K562 (cell line): ENCODE data around the gene UGT1A10. TPM values are rescaled to one million over a fixed set of nuclear protein-coding genes. Genes with fewer than 3 reads are reported as not detected.

Experiments
- HNRNPLL ChIP-seq: fragments of 200-400 bp; formaldehyde crosslinking; IDR thresholded peaks from 2 replicates; pipeline ENCODE4 v1.6.1; 2017; ENCODE audit warnings: low read length, low read depth, mild to moderate bottlenecking; ENCODE audit not compliant: poor library complexity, severe bottlenecking
- SMAD2 ChIP-seq: fragments of 150-350 bp; IDR thresholded peaks from 2 replicates; pipeline ENCODE4 v1.6.1; 2014; ENCODE audit warnings: low read depth, mild to moderate bottlenecking, low read length
- polyA plus RNA-seq, 8 experiments: library from polyadenylated mRNA; depleted of rRNA in 4 of 8; stranded (reverse) in 5 of 8; unstranded in 3 of 8; fragments of >200 nt; fragmentation: Nextera tagmentation in 2 of 8; fragmentation: Illumina TruSeq in 1 of 8; extraction: Ambion mirVana in 2 of 8; extraction: Trizol in 1 of 8; gene quantifications; 2 replicates each; pipeline versions ENCODE4 v1.2.1 to v1.2.3, GENCODE V29; 2011 to 2014; ENCODE audit warnings: inconsistent platforms in 1 of 8, missing spikeins in 1 of 8
- total RNA-seq, 7 experiments: library from RNA; depleted of rRNA in 6 of 7; stranded (reverse); fragments of >200 nt in 6 of 7; fragmentation: Illumina TruSeq in 2 of 7; extraction: Trizol in 2 of 7; gene quantifications; 2 replicates each; pipeline versions ENCODE4 v1.2.1 to v1.2.3, GENCODE V29; 2011 to 2021; ENCODE audit warnings: low replicate concordance in 1 of 7
- TF ChIP-seq, protein P1 (sequence below), 2 experiments: fragments of 450-650 bp; IDR thresholded peaks; 2 replicates each; pipeline ENCODE4 v1.6.1; 2016; ENCODE audit warnings: mild to moderate bottlenecking in 2 of 2, borderline replicate concordance in 1 of 2, low read depth in 1 of 2, moderate library complexity in 1 of 2
- TF ChIP-seq, protein P2 (sequence below): fragments of 450-650 bp; formaldehyde crosslinking; IDR thresholded peaks from 2 replicates; pipeline ENCODE4 v1.4.0; 2020; ENCODE audit warnings: mild to moderate bottlenecking
- TF ChIP-seq, protein P3 (sequence below): conservative IDR thresholded peaks from 2 replicates; pipeline ENCODE4 v1.6.1; 2011; ENCODE audit warnings: low read depth, mild to moderate bottlenecking, low read length; ENCODE audit not compliant: control insufficient read depth

UGT1A10 gene
- total and polyA plus RNA-seq, 9 of the 15 experiments (the other 6 are each of a cell fraction or from before 2014, with no cell fraction given): not detected

DNA sequence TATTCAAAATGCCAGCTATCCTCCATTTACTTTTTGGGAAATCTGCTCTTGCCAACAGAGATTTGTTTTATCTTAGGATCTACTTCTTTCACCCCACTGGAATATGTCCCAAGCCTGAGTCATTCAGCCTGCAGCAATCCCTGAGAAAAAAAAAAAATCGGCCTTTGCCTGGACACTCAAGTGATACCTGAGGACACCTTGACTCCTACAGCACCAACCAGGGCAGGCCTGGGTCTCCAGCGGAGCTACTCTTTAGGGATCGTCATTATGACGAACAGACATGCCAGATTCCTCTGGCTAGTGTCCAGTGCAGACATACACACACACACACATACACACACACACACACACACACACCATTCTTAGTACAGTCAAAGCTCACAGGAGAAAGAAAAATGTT lies 54.2 kb downstream of the UGT1A10 start (continued):
- TF ChIP-seq, protein P1, sequence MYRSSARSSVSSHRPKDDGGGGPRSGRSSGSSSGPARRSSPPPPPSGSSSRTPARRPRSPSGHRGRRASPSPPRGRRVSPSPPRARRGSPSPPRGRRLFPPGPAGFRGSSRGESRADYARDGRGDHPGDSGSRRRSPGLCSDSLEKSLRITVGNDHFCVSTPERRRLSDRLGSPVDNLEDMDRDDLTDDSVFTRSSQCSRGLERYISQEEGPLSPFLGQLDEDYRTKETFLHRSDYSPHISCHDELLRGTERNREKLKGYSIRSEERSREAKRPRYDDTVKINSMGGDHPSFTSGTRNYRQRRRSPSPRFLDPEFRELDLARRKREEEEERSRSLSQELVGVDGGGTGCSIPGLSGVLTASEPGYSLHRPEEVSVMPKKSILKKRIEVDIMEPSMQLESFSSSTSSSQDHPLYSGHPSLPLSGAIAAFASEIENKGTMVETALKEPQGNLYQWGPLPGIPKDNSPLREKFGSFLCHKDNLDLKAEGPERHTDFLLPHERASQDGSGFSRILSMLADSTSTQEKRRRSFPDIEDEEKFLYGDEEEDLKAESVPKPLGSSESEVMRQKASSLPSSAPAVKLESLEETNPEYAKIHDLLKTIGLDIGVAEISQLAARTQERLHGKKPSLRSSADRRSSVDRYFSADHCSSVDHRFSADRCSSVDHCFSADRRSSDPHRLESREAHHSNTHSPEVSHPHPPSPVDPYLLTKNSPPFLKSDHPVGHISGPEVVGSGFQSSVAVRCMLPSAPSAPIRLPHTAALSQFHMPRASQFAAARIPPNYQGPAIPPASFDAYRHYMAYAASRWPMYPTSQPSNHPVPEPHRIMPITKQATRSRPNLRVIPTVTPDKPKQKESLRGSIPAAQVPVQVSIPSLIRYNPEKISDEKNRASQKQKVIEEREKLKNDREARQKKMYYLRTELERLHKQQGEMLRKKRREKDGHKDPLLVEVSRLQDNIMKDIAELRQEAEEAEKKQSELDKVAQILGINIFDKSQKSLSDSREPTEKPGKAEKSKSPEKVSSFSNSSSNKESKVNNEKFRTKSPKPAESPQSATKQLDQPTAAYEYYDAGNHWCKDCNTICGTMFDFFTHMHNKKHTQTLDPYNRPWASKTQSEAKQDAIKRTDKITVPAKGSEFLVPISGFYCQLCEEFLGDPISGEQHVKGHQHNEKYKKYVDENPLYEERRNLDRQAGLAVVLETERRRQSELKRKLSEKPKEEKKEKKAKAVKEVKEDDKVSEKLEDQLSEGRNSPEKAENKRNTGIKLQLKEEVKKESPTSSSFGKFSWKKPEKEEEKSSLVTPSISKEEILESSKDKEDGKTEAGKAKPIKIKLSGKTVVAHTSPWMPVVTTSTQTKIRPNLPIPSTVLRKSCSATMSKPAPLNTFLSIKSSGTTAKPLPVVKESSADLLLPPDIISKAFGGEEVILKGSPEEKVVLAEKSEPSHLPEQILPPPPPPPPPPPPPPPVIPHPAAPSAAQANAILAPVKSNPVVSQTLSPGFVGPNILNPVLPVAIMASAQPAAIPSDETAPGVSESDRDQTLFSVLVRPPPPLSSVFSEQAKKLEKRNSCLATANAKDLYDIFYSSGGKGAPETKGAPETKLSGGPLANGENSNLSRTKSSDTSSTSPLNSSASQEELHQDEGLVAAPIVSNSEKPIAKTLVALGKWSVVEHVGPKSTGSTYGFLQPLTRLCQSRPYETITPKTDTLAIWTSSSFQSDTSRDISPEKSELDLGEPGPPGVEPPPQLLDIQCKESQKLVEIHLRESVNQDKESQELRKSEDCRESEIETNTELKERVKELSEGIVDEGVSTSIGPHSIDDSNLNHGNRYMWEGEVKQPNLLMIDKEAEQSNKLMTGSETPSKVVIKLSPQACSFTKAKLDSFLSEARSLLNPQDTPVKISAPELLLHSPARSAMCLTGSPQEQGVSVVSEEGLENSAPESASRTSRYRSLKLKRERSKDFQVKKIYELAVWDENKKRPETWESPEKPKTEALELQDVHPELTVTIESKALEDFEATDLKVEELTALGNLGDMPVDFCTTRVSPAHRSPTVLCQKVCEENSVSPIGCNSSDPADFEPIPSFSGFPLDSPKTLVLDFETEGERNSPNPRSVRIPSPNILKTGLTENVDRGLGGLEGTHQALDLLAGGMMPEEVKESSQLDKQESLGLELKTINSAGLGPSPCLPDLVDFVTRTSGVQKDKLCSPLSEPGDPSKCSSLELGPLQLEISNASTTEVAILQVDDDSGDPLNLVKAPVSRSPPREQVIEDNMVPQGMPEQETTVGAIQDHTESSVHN (IDR thresholded peaks at IDR 0.05; ENCODE audit: borderline replicate concordance in 1 of 2, low read depth in 1 of 2): no peak
- TF ChIP-seq HNRNPLL: no peak
- TF ChIP-seq, protein P2, sequence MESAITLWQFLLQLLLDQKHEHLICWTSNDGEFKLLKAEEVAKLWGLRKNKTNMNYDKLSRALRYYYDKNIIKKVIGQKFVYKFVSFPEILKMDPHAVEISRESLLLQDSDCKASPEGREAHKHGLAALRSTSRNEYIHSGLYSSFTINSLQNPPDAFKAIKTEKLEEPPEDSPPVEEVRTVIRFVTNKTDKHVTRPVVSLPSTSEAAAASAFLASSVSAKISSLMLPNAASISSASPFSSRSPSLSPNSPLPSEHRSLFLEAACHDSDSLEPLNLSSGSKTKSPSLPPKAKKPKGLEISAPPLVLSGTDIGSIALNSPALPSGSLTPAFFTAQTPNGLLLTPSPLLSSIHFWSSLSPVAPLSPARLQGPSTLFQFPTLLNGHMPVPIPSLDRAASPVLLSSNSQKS (CRISPR knock-in tag): no peak
- no peak for TF ChIP-seq SMAD2
- TF ChIP-seq, protein P3, sequence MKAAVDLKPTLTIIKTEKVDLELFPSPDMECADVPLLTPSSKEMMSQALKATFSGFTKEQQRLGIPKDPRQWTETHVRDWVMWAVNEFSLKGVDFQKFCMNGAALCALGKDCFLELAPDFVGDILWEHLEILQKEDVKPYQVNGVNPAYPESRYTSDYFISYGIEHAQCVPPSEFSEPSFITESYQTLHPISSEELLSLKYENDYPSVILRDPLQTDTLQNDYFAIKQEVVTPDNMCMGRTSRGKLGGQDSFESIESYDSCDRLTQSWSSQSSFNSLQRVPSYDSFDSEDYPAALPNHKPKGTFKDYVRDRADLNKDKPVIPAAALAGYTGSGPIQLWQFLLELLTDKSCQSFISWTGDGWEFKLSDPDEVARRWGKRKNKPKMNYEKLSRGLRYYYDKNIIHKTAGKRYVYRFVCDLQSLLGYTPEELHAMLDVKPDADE: no peak
